Measurements from ENCODE around the gene RHBDD2. TPM values are rescaled to one million over a fixed set of nuclear protein-coding genes. Genes with fewer than 3 reads are reported as not detected.

RHBDD2 gene
- total and polyA plus RNA-seq, 9 of the 15 experiments (the other 6 are each of a cell fraction or from before 2014, with no cell fraction given): 3.3 to 36.7 (median 17.9) TPM

- TF ChIP-seq MGA (IDR thresholded peaks at IDR 0.05): no peak
- no peak for TF ChIP-seq ZBTB8A (IDR thresholded peaks at IDR 0.05; ENCODE audit: partially characterized antibody)
- TF ChIP-seq STAT5B (CRISPR knock-in tag; IDR thresholded peaks at IDR 0.05): no peak
- peak; percentile 97 for TF ChIP-seq EHMT2 (IDR thresholded peaks at IDR 0.05)
- no peak for TF ChIP-seq NR1H2 (CRISPR knock-in tag; IDR thresholded peaks at IDR 0.05)
- TF ChIP-seq ETV5 (CRISPR knock-in tag; IDR thresholded peaks at IDR 0.05; ENCODE audit: low read depth): peak; percentile 23; the same call in 1 of the 2 replicates
- TF ChIP-seq TCFL5 (CRISPR knock-in tag; conservative IDR thresholded peaks at IDR 0.05): no peak
- no peak for TF ChIP-seq MEIS2 (IDR thresholded peaks at IDR 0.05; ENCODE audit: partially characterized antibody)
- TF ChIP-seq MED1 (CRISPR knock-in tag; IDR thresholded peaks at IDR 0.05; ENCODE audit: borderline replicate concordance): 0 out of 2 replicates have a peak, but pooled peaks have one; percentile 65
Measured at GRCh38 chr7:75921479-75921878, 42.6 kb downstream of the RHBDD2 start (continued).

All from K562 (cell line).